AG10803 (cell line): ENCODE measurements around the gene DPPA5.
A peak's percentile ranks its signal among the peaks of the same experiment; 100 is the strongest.
"Not testable (repeated sequence)": the region's sequence is repeated elsewhere in the genome, so short reads cannot be mapped to it uniquely, and the experiment has no call there.

ENCODE experiments used
- DNase-seq: peaks from one replicate; pipeline ENCODE4 v3.0.0; 2010; ENCODE audit warnings: low read depth
- H3K4me3 ChIP-seq: 2 replicates; pipeline ENCODE4 v1.5.1; 2011; ENCODE audit warnings: mild to moderate bottlenecking, low read length, control low read depth
- CTCF ChIP-seq: conservative IDR thresholded peaks from 2 replicates; pipeline ENCODE4 v1.5.1; 2011; ENCODE audit warnings: mild to moderate bottlenecking, low read length, control low read depth, inconsistent platforms

DPPA5 gene

DNA sequence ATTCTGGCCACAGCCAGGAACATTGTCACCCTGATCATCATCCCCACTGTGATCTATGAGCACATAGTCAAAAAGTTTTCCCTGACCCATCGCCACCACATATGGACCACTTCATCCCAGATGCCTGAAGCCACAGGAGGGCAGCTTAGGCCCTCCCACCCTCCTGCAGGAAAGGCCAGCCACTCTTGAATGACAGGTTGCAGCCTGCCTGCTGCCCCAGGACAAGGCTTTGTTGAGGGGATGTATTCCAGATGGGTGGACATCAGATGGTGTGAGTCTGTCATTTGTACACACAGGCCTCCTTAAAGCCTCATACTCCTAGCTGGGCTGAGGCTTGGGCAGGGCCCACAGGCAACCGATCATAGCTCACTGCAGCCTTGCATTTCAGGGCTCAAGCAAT, 30.8 kb downstream of the DPPA5 start:
- no peak overlapping the region for H3K4me3 ChIP-seq
- no peak for DNase-seq
- no peak for TF ChIP-seq CTCF

GRCh38 chr6:73314577-73315492, 39.2 kb downstream of the DPPA5 start:
- no peak for TF ChIP-seq CTCF
- H3K4me3 ChIP-seq = peak overlapping the region; percentile 27
- no peak for DNase-seq

DNA sequence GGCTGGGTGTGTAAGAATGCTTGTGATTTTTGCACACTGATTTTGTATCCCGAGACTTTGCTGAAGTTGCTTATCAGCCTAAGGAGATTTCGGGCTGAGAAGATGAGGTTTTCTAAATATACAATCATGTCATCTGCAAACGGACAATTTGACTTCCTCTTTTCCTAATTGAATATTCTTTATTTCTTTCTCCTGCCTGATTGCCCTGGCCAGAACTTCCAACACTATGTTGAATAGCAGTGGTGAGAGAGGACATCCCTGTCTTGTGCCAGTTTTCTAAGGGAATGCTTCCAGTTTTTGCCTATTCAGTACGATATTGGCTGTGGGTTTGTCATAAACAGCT, 43.6 kb downstream of the DPPA5 start:
- not testable (repeated sequence) for DNase-seq
- H3K4me3 ChIP-seq = peak overlapping the region; percentile 72

DNA sequence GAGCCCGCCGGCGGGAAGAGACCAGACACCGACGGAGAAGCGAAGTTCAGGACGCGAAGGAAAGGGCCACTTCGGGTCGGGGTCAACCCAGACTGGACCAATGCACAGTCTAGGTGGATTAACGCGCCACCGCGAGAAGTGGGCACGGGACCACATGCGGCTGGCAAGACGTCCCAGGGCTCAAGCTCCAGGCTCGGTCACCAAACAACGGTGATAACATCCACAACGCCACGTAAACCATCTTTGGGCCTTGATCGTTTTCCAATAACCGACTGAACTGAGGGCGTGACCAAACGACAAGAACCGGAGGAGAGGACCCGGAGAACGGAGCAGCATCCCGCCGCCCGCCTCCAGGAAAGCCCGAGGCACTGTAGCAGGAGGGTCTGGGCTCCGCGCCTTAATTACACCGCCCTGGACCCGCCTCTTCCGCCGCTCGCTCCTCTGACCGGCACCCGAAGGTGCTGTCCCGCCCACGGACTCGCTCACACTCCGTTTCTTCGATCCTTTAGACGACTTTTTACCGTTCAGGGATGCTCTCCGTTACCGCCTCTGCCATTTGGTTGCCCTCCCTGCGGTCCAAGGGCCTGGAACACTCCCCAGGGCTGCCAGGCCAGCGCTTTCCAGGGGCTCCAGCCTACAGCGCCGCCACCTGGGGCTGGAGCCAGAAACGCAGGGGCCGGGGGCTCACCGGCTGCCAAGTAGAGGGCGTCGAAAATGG, 44.1 kb downstream of the DPPA5 start:
- peak overlapping the region; percentile 72 for H3K4me3 ChIP-seq
- peak; percentile 45 for DNase-seq
- TF ChIP-seq CTCF = peak; percentile 43

GRCh38 chr6:73309535-73309784, 44.6 kb downstream of the DPPA5 start:
- TF ChIP-seq CTCF = no peak
- DNase-seq = no peak
- peak overlapping the region; percentile 72 for H3K4me3 ChIP-seq

GRCh38 chr6:73308712-73309534, 45.2 kb downstream of the DPPA5 start:
- peak; percentile 17 for TF ChIP-seq CTCF
- H3K4me3 ChIP-seq = peak overlapping the region; percentile 72
- peak; percentile 14 for DNase-seq

GRCh38 chr6:73303773-73304172, 50.3 kb downstream of the DPPA5 start:
- DNase-seq, H3K4me3 ChIP-seq: not testable (repeated sequence)
